ENCODE data around the gene PSKH1.

- no peak for TF ChIP-seq POLR2A (IDR thresholded peaks at IDR 0.05)
- TF ChIP-seq, protein P1, sequence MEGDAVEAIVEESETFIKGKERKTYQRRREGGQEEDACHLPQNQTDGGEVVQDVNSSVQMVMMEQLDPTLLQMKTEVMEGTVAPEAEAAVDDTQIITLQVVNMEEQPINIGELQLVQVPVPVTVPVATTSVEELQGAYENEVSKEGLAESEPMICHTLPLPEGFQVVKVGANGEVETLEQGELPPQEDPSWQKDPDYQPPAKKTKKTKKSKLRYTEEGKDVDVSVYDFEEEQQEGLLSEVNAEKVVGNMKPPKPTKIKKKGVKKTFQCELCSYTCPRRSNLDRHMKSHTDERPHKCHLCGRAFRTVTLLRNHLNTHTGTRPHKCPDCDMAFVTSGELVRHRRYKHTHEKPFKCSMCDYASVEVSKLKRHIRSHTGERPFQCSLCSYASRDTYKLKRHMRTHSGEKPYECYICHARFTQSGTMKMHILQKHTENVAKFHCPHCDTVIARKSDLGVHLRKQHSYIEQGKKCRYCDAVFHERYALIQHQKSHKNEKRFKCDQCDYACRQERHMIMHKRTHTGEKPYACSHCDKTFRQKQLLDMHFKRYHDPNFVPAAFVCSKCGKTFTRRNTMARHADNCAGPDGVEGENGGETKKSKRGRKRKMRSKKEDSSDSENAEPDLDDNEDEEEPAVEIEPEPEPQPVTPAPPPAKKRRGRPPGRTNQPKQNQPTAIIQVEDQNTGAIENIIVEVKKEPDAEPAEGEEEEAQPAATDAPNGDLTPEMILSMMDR (IDR thresholded peaks at IDR 0.05 in 8 of 11, conservative IDR thresholded peaks at IDR 0.05 in 3 of 11) = no peak
Measured at GRCh38 chr16:67965668-67966548, 72.9 kb downstream of the PSKH1 start.
